Stimulated activated CD8-positive, alpha-beta memory T cell treated with anti-CD3 and anti-CD28 coated beads, Interleukin-15, amount 100 ng/mL, for 4 hours (primary cell): ENCODE data around the gene AVL9.
"Not testable (repeated sequence)": the region's sequence is repeated elsewhere in the genome, so short reads cannot be mapped to it uniquely, and the experiment has no call there.

Experiments
- DNase-seq, 2 donors: peaks; one replicate each; pipeline ENCODE4 v3.0.0-alpha.2; 2020; ENCODE audit warnings: low read depth in 2 of 2

The AVL9 gene

GRCh38 chr7:32496052-32496813, 944 bp downstream of the AVL9 start:
- DNase-seq, result no peak

- not testable (repeated sequence) for DNase-seq
These were observed 4.5 kb downstream of the AVL9 start for GRCh38 chr7:32499755-32500154.

GRCh38 chr7:32500216-32500615, 4.9 kb downstream of the AVL9 start:
- DNase-seq, result not testable (repeated sequence)

DNA sequence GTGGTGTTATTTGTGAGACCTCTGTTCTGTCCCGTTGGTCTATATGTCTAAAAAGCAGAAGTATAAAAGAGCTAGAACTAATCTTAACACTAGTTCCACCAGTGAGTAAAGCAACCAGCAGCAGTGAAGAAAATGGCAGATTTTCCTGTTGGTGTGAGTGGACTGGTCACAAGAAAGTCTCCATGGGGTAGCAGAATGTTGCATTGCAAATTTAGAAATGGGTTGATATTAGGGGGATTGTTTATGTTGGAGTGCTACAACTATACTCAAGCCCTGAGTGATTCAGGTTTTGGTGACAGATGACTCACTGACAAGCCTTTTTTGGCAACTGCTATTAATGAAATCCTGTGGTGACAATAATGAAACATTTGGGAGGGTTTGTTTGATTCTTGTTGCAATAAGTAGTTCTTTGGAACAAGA, 5.6 kb downstream of the AVL9 start:
- DNase-seq, result no peak

DNA sequence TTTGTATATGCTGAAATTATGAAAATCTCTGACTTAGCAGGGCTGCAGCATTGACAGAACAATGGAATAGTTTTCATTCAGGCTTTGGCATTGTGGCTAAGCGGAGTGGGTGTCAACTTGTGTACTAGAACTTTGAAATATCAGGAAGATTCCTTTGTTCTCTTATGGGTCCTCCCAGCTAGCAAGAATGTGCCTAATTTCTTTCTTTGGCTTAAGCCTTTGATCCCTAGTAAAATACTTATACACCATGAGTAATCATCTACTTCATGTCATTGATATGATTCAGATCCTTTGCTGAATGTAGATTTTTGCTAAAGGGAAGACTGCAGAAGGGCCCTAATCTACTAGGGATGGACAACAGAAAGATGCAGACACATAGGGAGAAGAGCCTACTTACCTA, 6.2 kb downstream of the AVL9 start:
- no peak for DNase-seq

DNA sequence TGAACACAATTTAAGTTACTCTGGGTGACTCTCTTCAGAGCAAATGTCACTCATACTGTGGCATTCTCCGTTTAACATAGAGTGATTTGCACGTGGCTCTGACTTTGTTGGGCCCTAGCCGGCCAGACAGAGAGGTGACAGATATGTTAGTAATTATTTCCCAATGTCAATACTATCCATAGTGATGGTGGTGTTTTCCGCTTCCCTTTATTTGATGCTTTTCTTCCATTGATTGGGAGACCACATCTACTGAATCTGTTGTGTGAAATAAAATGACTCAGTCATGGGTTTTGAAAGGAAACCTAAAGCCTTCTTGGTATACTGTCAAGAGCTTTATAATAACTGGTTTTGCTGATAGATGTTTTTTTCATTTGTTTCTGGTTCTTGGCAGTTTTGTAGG, 7.4 kb downstream of the AVL9 start:
- no peak for DNase-seq

- no peak for DNase-seq
These were observed 11.2 kb downstream of the AVL9 start for GRCh38 chr7:32506266-32507054.

DNA sequence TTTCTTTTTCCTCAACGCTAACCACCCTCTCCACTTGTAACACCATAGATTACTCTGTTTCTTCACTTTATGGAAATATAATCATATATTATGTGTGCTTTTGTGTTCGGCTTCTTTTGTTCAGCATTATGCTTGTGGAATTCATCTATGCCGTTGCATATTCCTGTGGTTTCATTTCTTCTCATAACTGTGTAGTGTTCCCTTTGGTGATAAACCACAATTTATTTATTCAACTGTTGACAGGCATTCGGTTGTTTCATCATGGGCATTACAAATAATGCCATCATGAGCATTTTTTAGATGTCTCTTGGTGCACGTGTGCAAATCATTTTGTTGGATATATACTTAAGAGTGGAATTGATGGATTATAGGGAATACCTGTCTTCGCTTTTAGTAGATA, 12.1 kb downstream of the AVL9 start:
- DNase-seq, result no peak

DNA sequence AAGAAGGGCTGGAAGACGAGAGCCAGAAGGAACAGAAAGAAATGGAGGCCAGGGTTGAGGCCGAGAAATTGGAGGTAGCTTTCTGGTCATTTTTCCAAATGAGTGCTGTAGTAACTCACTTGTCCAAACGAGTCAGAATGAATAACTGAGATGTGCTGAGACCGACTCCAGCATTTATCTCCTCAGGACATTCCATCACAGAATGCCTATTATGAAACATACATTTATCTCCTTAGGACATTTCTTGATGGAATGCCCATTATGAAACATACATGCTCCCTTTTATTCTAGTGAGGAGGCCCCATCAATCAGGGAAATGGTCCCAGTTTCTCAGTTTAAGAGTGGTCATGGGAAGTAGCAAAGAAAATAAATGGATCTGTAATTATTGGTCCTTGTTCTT, 16.5 kb downstream of the AVL9 start:
- no peak for DNase-seq

- no peak for DNase-seq
These were observed 17.9 kb downstream of the AVL9 start for GRCh38 chr7:32513210-32513609.

DNA sequence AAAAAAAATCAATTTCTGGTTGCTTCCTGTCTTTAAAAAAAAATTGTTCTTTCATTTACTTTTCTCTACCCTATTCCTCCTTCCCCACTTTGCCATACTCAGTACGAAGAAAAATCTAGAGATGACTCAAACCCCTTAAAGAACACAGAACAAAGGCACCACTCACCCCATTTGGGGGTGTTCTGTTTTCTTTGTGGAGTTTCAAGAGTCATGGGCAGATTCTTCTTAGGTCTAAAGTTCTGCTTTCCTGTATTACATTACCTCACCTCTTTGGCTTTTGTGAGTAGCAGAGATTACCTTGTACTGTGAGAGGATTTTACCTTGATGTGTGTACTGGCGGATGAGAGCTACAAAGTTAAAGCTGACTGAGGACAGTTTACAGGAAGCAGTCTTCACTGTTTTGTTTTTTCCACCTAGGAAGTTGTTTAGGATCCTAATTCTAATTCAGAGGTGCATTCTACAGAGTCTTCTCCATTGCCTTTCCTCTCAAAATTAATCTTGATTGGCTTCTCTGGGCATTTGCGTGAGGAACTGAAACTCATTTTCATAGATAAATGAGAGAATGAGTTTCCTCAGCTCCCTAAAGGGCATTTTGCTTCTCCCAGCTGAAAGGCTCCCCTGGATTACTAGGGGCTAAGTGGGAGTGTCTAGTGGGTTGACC, 20.7 kb downstream of the AVL9 start:
- no peak for DNase-seq

DNA sequence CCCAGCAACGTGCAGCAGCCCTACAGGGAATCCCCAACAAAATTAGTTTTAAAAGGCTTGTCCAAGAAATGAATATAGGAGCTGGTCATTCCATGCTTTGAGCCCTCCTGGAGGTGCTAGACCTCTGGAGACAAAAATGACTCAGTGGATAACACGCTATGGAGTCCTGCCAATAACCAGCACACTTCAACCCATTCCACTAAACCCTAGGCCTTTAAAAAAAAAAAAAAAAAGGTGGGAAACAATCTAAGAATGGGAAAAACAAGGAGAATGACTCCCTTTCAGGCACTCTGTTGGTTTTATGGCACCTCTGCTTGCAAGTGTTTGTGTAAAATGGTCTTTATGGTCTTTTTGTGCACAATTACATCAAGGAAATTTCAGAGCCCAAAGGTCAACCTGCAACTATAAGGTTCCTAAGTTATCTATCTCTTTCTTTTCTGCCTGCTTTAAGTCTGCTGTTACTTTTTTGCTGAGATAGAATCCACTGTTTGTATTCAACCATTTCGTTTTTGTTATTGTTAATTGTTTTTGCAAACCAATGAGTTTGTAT, 21.3 kb downstream of the AVL9 start:
- DNase-seq, result no peak

DNA sequence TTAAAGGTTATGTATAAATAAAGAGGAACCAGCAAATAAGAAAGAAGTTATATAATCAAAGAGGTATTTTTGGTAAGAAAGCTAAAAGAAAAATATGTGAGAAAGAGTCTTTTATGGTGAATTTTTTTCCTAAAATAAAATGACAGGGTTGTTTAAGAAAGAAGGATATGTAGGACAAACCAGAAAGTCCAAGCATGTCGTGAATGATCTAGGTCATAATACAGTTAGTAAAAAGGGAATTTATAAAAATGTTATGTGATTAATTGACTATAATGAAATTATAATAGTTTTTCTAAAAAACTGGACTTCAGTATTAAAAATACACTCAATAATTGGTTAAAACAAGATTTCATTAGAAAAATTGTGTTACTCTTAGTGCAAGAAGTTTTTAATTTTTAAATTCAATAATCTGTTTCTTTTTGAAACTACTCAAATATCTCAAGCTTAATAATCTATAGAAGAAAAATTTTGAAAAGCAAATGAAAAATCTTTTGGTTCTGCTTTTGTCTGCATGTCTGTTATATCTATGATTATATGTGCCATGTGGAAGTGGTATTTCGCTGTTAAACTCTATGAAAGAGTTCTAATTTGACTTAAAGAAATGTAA, 23.3 kb downstream of the AVL9 start:
- DNase-seq, result no peak

DNA sequence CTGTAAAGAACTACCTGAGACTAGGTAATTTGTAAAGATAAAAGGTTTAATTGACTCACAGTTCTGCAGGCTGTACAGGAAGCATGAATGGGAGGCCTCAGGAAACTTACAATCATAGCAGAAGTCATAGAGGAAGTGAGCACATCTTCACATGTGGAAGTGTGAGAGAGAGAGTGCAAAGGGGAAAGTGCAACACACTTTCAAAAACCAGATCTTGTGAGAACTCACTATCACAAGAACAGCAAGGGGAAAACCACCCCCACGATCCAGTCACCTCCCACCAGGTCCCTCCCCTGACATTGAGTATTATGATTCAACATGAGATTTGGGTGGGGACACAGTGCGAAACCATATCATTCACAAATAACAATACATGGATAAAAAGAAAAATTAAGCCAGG, 24.5 kb downstream of the AVL9 start:
- DNase-seq, result no peak

DNA sequence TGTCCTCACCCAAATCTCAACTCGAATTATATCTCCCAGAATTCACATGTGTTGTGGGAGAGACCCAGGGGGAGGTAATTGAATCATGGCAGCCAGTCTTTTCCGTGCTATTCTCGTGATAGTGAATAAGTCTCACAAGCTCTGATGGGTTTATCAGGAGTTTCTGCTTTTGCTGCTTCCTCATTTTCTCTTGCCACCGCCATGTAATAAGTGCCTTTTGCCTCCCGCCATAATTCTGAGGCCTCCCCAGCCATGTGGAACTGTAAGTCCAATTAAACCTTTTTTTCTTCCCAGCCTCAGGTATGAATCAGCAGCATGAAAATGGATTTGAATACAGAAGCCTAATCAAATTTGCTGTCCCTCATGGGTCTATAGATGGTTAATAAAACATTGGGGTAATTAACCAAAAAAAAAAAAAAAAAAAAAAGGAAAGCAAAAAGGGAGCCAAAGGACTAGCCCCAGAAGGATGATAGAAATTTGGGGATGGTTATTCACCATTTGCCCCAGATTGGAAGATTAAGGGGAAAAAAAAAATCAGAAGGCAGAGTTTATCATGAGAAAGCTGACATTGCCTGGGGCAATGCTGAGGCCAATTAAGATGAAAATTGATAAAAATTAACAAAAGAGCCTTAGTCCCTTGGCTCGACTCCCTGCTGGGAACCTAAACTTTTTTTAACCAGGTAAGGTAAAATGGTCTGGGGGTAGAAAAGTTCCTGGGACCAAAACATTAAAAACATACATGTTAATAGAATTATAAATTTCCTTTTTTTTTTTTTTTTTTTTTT, 27.6 kb downstream of the AVL9 start:
- no peak for DNase-seq

- DNase-seq, result no peak
These were observed 29.3 kb downstream of the AVL9 start for GRCh38 chr7:32524631-32525030.

DNA sequence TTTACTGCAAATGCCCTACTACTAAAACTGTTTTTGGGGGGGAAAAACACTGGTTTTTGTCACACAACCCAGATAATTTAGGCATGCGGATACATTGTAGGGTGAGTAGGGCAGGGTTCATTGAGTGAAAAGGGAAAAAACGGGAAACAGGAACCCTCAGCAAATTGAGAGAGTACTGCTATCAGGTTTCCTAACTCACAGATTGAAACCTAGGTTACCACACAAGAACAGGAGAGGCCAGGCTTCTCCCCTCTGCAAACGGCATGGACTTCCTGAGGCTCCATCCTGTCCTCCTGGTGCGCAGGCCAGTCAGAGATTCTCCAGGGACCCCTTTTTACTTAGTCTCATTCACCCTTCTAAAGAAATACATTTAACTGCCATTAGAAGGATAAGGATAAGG, 30.6 kb downstream of the AVL9 start:
- DNase-seq, result no peak

DNA sequence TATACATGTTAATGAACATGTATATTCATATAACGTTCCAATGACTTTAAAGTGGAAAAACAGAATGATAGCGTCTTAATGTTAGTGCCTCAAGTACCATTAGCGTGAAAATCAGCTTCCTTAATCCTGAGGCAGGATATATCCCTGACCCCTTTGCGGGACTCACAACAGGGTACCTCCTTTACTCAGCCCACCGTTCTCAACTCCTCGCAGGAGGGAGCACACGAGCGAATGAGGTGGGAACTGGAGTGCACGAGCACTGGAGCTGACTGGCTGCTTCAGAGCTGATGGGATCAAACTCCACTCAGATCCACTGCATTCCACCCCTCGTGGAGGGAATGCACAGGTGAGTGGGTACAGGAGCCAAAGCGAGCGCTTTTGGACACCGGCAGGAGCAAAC, 36.1 kb downstream of the AVL9 start:
- DNase-seq, result no peak

DNA sequence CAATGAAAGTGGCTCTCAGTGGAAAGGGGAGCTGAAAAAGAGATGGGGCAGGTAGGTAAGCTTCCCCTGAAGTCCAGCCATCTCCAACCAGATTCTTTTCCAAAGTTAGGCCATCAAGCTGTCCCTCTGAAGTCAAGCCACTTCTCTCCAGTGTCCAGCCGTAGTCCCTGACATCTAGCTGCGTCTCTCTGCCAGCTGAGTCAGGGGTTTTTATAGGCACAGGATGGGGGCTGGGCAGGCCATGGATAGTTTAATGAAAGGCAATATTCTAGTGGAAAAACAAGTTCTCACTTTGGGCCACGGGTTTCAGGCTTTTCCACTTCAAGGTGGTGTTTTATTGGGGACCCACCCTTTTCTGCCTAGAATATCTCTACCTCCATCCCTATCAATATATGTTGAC, 36.8 kb downstream of the AVL9 start:
- DNase-seq, result no peak

DNA sequence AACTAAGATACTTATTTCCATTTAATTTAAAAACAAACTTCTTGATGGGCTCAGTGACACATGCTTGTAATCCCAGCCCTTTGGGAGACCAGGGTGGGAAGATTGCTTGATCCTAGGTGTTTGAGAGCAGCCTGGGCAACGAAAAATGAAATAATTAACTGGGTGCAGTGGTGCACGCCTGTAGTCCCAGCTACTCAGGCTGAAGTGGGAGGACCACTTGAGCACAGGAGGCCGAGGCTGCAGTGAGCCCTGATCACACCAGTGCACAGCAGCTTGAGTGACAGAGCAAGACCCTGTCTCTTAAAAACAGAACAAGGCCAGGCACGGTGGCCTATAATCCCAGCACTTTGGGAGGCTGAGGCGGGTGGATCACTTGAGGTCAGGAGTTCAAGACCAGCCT, 37.4 kb downstream of the AVL9 start:
- no peak for DNase-seq
